ENCODE data around the gene TET1.
"Not testable (repeated sequence)": the region's sequence is repeated elsewhere in the genome, so short reads cannot be mapped to it uniquely, and the experiment has no call there.

The TET1 gene

DNA sequence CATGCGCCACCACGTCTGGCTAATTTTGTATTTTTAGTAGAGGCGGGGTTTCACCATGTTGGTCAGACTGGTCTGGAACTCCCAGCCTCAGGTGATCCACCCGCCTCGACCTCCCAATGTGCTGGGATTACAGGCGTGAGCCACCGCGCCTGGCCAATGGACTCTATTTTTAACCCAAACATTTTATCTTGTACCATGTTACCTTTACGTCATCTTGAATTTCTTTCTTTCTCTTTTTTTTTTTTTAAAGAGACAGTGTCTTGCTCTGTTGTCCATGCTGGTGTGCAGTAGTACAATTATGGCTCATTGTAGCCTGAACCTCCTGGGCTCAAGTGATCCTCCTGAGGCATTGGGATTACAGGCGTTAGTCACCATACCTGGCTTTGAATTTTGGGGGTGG, 57.6 kb downstream of the TET1 start:
- DNase-seq = not testable (repeated sequence)

DNA sequence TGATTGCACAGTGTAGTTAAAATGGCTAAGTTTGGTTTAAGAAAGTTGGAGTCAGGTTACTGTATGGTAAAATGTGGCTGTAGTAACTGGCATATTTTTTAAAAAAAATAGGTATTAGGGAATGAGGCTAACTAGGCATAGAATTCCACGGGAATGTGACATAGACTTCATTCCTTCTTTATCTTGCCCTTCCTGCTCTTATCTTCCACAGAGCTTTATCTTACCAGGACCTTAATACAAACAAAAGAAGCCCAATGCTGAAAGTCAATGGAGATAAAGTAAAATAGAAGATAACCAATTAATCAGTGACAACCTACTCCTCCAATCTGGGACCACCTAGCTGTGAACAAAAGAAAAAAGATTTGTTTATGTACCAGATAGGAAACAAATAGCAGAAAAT, 58.1 kb downstream of the TET1 start:
- no peak for DNase-seq

DNA sequence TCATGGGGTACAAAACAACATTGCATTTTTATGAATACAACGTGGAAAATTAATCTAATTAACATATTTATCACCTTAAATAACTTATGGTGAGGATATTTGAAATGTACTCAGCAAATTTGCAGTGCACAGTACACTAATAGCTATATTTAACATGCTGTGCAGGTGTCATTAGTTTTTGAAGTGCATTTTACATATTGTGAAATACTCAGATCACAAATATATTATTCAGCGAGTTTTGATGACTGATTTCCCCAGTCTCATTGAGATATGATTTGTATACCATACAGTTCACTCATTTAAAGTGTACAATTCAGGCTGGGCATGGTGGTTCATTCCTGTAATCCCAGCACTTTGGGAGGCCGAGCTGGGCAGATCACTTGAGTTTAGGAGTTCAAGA, 59.5 kb downstream of the TET1 start:
- no peak for DNase-seq

DNA sequence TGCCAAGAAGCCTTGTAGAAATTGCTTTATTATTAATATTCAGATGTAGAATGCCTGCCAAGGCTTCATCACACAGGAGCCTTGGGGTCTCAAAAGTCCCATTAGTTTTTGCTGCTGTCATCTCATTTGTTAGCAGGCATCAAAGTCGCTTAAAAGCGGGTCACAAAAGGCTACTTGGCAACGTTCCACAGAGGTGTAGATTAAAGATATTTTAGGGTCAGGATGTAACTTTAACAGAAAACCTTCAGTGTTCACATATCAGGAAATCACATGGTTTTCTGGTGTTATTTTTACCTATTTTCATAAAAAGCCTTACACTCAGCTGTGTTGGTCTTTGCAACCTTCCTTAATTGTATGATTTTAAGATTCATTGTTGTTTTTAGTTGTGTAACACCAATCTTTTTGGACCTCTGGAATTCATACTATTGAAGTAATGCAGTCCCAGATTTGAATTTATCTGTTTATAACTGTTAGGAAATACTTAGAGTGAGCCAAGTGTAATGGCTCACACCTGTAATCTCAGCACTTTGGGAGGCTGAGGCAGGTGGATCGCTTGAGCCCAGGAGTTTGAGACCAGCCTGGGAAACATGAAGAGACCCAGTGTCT, 65.3 kb downstream of the TET1 start:
- DNase-seq = no peak

DNA sequence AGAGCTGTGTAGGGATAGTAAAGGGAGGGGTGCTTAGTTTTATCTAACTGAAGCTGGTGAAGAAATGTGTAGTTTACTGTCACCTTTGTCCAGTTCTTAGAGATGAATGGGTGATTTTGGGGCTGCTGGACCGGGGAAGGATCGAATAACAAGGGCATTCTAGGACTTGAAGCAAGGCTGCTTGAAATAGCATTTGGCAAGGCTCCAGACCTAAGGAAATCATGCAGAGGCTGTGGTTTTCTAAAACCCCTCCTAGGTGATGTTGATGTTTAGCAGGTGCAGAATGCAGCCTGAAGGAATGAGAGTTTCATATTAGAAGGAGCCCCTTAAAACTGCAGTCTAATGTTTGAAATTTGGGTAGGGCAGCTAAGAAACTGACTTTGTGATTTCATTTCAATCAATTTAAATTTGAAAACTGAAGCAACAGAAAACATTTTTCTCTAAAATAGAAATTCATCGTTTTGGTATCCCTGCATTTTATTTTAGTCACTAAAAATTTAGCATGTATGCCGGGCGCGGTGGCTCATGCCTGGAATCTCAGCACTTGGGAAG, 68.5 kb downstream of the TET1 start:
- DNase-seq = no peak

DNA sequence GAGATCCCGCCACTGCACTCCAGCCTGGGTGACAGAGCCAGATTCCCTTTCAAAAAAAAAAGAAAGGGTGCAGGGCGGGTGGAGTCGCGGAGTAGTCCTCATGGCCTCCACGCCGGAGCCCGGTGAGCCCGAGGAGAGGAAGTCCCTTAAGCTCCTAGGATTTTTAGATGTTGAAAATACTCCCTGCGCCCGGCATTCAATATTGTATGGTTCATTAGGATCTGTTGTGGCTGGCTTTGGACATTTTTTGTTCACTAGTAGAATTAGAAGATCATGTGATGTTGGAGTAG, 72.1 kb downstream of the TET1 start:
- DNase-seq = not testable (repeated sequence)

DNA sequence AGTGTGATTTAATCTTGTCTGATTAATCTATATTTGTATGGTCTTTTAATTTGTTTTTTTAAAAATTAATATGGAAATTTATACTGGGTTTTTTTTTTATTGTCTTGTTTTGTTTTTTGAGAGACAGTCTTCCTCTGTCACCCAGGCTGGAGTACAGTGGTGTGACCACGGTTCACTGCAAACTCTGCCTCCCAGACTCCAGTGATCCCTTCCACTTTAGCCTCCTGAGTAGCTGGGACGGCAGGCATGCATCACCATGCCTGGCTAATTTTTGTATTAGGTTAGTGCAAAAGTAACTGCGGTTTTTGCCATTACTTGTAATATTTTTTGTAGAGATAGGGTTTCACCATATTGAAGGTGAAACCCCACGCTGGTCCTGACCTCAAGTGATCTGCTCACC, 73.1 kb downstream of the TET1 start:
- no peak for DNase-seq

DNA sequence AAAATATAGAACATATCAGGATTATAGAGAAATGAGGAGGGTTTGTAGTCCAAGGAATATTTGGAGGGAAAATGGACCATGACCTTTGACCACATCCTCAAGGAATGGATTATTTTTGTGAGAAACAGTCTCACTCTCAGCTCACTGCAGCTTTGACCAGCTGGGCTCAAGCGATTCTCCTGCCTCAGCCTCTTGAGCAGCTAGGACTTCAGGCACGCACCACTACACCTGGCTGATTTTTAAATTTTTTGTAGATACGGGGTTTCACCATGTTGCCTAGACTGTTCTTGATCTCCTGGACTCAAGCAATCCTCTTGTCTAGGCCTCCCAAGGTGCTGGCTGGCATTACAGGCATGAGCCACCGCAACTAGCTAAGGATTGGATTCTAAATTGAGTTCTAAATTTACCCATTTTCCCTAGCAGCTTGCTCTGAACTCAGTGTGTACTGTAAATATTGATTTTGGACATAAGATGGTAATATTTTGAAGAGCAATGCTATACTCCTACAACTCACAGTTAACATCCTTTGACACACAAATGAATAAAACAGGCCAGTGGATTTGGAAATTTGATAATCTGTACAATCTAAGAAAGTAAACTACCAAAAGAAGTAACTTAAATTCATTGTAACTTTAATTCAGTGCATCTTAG, 73.8 kb downstream of the TET1 start:
- no peak for DNase-seq

DNA sequence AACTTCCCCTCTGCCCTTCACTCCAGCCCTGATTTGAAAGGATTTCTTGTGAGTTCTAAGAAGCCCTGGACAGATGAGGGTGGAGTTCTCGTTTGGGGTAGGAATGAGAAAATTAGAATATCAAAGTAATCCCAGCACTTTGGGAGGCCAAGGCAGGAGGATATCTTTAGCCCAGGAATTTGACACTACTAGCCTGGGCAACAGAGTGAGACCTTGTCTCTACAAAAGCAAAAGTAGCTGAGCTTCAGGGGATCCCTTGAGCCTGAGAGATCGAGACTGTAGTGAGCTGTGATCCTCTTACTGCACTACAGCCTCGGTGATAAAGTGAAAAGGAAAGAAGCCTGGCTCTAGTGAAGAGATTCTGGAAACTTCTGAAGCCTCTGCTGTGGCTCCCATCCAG, 76.2 kb downstream of the TET1 start:
- no peak for DNase-seq

DNA sequence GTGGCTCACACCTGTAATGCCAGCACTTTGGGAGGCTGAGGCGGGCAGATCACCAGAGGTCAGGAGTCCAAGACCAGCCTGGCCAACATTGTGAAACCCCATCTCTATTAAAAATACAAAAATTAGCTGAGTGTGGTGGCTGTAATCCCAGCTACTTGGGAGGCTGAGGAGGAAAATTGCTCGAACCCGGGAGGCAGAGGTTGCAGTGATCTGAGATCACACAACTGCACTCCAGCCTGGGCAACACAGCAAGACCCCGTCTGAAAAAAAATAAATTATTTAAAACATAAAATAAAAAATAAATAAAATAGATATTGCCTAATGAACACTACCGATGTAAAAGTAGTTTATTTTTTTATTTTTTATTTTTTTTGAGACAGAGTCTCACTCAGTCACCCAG, 83.4 kb downstream of the TET1 start:
- DNase-seq = not testable (repeated sequence)

DNA sequence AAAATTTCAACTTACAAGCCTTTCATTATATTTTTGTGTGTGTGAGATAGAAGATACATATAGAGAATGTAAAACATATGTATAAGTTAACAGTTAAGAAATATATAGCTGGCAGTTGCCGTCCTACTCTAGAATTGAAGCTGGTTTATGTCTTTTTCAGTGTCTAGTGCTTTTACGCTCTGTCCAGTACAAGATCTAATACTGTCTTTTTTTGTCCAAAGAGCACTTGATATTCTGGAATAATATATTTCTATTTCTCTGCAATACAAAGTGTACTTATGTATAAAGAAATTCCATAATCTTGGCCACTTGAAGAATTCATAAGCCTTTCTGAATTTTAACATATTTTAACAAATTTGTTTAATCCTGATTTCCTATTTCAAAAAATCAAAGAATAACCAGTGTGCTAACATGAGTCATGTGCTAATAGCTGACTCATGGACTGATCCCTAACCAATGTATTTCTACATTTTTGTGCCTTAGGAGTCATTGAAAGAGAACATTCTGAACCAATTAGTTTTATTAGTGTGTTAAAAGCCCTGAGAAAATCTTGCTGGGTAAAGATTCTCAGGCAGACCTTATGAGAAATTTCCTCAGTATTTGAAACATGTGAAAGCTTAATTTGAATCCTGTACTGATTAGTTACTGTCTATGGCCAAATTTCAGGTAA, 87.7 kb downstream of the TET1 start:
- no peak for DNase-seq

DNA sequence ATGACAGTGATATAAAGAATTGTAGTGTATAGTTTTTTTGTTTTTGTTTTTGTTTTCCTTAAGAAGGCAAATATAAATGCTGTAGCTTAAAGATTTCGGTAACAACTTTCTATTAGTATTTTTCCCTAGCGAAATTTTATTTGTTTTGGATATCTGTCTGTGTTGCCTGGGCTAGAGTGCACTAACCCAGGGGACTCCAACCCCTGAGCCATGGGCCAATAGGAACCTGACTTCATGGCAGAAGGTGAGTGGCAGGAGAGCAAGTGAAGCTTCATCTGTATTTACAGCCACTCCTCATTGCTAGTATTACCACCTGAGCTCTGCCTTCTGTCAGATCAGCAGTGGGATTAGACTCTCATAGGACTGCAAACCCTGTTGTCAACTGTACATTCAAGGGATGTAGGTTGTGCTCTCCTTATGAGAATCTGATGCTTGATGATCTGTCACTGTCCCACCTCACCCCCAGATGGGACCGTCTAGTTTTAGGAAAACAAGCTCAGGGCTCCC, 95.5 kb downstream of the TET1 start:
- DNase-seq = no peak

DNA sequence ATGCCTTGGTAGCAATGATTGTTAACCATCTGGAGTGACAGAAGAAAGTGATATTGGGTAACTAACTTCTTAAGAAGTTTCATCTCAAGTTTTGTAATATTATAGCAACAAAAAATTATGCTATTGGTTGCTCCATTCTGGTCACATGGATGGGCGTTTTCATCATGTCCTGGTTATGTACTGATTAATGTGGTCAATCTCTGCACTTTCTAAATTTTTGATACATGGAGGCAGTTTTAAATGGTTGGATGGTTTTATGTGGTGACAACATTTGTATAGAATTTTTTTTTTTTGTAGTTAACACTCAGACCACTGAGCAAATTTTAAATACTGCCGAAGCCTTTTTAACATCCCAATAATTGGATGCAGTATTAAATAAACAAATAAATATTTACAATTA, 105.7 kb downstream of the TET1 start:
- DNase-seq = no peak

DNA sequence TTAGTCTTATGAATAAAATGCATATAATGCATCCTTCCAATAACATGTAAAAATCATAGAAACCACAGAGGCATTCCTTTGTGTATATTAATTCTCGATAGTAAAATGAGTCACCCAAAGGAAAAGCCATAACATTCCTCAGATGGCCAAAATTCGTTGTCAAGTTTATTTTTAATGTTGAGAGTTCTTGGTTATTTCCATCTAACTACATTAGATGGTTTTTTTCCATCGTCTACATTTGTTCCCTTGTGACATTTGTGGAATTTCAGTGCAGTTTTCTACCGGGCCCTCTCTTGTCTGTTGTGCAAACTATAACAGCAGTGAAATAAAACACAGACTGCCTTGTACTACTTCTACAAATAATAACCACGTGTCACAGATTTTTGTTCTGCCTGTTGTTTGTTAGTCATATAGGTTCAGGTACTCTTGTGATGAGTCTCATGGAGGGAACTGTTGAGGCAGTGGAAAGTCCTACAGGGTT, 106.2 kb downstream of the TET1 start:
- no peak for DNase-seq

DNA sequence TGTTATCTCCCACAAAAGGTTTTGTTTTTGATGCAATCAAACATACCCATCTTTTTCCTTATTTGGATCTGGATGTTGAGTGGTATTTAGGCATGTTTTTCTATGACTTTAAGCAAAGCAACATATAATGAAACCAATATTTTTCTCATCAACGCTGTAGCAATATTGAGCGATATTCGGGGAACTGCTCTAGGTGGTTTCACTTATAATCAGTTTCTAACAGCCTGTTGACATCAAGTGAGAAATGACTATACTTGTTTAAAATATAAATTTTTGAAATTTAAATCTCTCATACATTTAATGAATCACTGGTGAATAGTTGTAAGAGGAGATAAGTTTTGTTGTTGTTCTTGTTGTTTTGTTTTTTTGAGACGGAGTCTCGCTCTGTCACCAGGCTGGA, 108.1 kb downstream of the TET1 start:
- DNase-seq = no peak

DNA sequence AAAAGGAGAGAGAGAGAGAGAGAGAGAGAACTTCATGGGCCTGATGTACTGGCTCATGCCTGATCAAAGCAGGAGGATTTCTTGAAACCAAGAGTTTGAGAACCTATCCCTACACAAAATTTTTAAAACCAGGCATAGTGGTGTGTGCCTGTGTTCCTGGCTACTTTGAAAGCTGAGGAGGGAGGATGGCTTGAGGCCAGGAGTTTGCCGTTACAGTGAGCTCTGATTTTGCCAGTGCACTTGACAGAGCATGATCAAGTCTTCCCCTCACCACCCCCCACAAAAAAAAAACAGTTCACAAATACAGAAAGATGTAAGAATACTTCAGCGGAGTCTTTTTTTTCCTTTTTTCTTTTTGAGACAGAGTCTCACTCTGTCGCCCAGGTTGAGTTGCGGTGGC, 108.8 kb downstream of the TET1 start:
- no peak for DNase-seq

DNA sequence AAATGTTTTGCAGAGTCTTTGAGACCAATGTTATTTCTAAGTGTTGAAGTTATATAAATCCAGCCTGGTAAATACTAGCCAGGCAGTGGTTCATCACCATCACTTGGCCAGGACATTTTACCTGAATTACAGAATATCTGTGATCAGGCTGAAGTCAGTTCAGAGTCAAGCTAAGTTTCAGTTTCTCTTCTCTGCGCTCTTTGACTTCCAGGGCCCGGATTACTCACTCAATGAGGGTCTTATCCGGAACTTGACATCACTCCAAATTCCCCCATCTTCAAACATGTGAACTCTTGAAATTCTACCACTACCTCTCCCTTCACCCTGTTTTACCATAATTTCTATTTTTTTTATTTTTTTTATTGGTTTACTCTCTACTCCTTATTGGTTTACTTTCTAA, 124.3 kb downstream of the TET1 start:
- no peak for DNase-seq

DNA sequence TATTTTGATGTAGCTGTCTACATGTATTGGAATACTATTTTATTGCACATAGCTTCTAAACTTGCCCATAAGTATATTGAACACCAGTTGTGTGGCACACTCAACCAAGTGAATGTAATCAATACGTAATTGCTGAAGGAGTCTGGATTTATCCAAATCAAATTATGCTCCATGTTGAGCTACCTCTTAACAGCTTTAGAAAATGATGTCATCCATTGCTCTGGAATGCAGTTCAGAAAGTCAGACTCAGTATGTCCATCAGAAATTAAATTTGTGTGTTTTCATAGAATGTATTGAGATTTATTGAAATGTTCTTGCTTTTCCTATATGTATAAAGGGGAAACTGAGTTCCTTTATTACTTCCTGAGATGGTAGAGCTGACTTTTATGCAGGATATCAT, 135.9 kb downstream of the TET1 start:
- DNase-seq = no peak

DNA sequence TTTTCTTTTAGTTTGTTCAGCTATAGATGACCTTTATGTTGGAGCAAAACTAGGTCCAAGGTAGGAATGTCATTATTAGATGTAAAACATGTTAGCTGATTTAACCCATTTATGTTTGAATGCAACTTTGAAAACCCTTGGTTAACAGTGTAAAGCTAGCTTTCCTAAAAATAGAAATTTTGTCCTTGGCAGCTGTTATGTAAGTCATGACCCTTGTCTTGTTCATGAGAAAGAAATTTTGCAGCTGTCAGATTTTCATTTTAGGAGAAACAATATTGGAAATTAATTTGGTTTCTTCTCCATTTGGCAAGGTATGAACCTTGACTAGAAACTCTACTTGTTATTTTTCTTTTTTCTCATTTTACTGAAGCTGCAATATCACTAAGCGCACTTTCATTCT, 137.0 kb downstream of the TET1 start:
- DNase-seq = no peak

DNA sequence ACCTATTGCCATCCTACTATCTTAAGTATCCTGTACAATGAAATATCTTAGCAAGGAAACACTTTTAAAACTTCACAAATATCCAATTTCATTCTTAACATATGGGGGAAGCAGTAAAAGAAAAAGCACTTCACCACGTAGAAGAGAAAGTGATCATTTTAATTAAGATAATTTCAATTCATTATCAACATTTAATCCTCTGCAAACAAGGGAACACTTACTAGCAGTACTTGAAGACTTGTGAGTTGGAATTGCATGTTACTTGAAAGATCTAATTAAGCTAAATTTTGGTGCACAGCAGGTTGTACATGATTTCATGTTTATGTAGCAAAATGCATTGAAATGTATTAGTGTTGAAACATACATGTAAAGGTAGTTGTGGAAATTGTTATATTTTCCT, 140.1 kb downstream of the TET1 start:
- no peak for DNase-seq

DNA sequence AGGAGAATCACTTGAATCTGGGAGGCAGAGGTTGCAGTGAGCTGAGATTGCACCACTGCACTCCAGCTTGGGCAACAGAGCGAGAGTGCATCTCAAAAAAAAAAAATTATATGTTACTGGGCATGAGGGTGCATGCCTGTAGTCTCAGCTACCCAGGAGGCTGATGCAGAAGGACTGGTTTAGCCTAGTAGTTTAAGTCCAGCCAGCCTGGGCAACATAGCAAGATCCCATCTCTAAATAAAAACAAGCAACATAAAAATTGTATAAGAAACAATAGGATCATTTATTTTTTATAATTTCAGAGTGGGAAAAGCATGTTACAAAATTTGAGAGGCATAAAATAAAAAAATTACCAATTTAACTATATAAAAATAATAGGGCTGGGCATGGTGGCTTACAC, 145.4 kb downstream of the TET1 start:
- DNase-seq = no peak

DNA sequence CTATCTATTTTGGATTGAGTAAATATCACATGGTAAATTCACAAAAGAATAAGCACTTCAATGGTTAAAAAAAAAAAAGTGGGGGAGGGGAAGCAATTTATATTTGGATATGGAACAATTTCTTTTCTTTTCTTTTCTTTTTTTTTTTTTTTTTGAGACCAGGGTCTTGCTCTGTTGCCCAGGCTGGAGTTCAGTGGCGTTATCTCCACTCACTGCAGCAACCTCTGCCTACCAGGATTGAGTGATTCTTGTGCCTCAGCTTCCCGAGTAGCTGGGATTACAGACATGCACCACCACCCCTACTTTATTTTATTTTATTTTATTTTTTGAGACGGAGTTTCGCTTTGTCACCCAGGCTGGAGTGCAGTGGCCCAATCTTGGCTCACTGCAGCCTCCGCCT, 148.8 kb downstream of the TET1 start:
- DNase-seq = not testable (repeated sequence)

DNA sequence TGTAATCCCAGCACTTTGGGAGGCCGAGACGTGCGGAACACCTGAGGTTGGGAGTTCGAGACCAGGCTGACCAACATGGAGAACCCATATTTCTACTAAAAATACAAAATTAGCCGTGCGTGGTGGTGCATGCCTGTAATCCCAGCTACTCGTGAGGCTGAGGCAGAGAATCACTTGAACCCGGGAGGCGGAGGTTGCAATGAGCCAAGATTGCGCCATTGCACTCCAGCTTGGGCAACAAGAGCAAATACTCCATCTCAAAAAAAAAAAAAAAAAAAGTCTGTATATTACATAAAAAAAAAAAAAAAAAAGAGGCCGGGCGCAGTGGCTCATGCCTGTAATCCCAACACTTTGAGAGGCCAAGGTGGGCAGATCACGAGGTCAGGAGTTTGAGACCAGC, 152.9 kb downstream of the TET1 start:
- DNase-seq = not testable (repeated sequence)

DNA sequence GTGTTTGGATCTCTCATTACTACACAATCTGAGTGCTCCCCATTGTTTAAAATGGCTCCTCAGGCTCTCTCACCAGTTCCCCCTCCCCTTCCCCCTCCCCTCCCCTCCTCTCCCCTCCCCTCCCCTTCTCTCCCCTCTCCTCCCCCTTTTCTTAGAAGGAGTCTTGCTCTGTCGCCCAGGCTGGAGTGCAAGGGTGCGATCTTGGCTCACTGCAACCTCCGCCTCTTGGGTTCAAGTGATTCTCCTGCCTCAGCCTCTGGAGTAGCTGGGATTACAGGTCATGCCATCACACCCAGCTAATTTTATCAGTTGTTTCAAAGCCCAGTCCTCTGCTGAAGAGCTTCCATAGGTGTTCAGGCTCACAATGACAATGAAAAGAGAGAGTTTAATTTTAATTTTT, 157.3 kb downstream of the TET1 start:
- DNase-seq = no peak

Data from NCI-H2029 (cell line).